ENCODE measurements around the gene GEMIN4. TPM values are rescaled to one million over a fixed set of nuclear protein-coding genes. Genes with fewer than 3 reads are reported as not detected.
"Not testable (repeated sequence)": the region's sequence is repeated elsewhere in the genome, so short reads cannot be mapped to it uniquely, and the experiment has no call there.

GEMIN4 gene
- total RNA-seq, 1 donor from 2014 or later = 8.7 TPM

DNA sequence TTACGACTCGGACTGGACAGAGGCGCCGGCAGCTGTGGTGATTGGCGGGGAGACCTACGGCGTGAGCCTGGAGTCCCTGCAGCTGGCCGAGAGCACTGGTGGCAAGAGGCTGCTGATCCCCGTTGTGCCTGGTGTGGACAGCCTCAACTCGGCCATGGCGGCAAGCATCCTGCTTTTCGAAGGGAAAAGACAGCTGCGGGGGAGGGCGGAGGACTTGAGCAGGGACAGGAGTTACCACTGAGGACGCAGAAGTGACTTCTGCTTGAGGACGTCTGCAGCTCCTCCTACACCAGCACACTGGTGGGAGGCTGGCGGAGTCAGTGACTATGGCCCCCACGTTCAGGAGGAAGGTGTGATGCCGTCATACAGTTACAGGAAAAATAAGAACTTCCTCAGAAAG lies 39.8 kb upstream of the GEMIN4 start:
- TF ChIP-seq, protein P1, sequence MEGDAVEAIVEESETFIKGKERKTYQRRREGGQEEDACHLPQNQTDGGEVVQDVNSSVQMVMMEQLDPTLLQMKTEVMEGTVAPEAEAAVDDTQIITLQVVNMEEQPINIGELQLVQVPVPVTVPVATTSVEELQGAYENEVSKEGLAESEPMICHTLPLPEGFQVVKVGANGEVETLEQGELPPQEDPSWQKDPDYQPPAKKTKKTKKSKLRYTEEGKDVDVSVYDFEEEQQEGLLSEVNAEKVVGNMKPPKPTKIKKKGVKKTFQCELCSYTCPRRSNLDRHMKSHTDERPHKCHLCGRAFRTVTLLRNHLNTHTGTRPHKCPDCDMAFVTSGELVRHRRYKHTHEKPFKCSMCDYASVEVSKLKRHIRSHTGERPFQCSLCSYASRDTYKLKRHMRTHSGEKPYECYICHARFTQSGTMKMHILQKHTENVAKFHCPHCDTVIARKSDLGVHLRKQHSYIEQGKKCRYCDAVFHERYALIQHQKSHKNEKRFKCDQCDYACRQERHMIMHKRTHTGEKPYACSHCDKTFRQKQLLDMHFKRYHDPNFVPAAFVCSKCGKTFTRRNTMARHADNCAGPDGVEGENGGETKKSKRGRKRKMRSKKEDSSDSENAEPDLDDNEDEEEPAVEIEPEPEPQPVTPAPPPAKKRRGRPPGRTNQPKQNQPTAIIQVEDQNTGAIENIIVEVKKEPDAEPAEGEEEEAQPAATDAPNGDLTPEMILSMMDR (IDR thresholded peaks at IDR 0.05; ENCODE audit: insufficient read depth, low read length, severe bottlenecking) = no peak
- FAIRE-seq = no peak
- no peak for DNase-seq (ENCODE audit: low read depth)
- Histone ChIP-seq H3K4me3 (ENCODE audit: low read depth, low read length) (no peak overlapping the region), H3K27me3 (ENCODE audit: control insufficient read depth, insufficient read depth, low read length) (no peaks in the 10 kb centered on the region), H3K36me3 (ENCODE audit: control insufficient read depth, insufficient read depth, low read length) (peaks cover 6% of the 10 kb centered on the region)

DNA sequence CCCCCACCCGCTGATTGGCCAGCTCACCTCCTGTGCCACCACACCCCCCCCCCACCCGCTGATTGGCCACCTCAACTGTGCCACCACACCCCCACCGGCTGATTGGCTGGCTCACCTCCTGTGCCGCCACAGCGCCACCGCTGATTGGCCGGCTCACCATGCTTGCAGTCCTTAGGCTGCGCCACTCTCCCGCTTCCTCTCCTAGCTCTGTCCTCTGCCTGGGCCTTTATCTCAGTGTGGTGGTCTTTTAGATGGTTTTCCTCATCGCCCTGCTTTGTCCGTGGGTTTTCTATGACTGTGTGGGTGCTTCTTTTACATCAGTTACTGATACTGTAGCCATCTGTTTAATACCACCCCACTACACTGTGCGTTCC lies 38.8 kb upstream of the GEMIN4 start:
- FAIRE-seq (peak; percentile 28), DNase-seq (ENCODE audit: low read depth) (peak; percentile 26)
- not testable (repeated sequence) for H3K4me3 ChIP-seq (ENCODE audit: low read depth, low read length); H3K36me3 ChIP-seq (ENCODE audit: control insufficient read depth, insufficient read depth, low read length); H3K27me3 ChIP-seq (ENCODE audit: control insufficient read depth, insufficient read depth, low read length)

DNA sequence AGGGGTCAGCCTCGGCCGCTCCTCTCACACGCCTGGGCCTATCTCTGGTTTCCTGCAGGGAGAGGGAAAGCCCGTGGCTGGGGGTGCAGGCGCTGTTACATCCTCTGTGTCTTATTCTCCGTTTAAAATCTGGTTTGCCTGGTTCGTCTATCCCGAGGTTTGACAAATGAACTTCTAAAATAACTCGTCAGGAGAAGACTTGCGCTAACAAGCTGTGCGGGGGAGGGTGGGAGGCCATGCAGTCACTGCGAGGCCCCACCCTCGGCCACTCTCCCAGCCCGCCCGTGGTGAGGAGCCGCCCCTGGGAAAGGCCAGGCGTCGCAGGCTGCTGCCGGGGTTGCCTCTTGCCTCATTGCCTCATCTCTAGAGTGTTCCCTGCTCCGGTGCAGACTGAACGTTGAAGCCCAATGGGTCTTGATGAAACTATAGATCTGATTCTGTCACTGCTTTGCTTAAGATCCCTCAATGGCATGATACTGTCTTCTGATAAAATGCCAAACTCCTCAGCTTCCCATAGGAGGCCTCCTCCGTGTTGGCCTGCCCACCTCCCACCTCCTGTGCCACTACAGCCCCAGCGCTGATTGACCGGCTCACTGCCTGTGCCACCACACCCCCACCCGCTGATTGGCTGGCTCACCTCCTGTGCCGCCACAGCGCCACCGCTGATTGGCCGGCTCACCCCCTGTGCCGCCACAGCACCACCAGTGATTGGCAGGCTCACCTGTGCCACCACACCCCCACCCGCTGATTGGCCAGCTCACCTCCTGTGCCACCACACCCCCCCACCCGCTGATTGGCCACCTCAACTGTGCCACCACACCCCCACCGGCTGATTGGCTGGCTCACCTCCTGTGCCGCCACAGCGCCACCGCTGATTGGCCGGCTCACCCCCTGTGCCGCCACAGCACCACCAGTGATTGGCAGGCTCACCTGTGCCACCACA lies 38.1 kb upstream of the GEMIN4 start:
- FAIRE-seq = peak; percentile 64

DNA sequence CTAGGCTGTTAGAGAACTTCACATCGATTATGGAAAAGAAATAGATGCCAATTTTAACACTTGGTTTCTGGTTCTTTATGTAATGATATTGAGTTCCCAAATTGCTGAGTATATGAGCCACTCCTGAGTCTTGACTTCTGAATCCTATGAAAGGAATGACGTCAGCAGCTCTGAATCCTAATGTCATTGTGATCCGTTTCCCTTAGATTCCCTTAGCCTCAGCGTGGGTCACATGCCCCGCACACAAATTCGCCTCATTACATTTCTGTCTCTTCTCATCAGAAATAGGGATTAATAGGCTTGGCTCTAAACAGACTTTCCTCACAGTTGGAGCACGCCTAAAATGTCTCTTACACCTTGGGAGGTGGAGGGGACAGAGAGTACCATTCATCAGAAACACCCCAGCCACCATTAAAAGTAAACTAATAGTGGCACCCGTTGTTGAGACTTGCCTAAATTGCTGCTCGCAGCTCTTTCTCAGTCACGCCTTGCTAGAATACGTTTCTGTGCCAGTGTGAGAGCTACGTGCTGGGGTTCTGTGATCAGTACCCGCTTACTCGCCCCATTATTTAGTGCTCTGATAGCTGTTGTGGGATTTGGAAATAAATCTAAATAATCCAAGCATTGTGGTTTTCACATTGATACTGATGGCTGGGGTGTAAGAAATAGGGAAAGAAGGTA lies 37.2 kb upstream of the GEMIN4 start:
- H3K27me3 ChIP-seq (ENCODE audit: control insufficient read depth, insufficient read depth, low read length) = no peaks in the 10 kb centered on the region
- TF ChIP-seq, protein P1 (IDR thresholded peaks at IDR 0.05; ENCODE audit: insufficient read depth, low read length, severe bottlenecking) = no peak
- no peak for FAIRE-seq
- DNase-seq (ENCODE audit: low read depth) = peak; percentile 58
- peaks cover 6% of the 10 kb centered on the region for H3K36me3 ChIP-seq (ENCODE audit: control insufficient read depth, insufficient read depth, low read length)
- no peak overlapping the region for H3K4me3 ChIP-seq (ENCODE audit: low read depth, low read length)

More for the DNA sequence above, 38.1 kb upstream of the GEMIN4 start:
- peak; percentile 93 for DNase-seq (ENCODE audit: low read depth)
- not testable (repeated sequence) for H3K36me3 ChIP-seq (ENCODE audit: control insufficient read depth, insufficient read depth, low read length); H3K4me3 ChIP-seq (ENCODE audit: low read depth, low read length); H3K27me3 ChIP-seq (ENCODE audit: control insufficient read depth, insufficient read depth, low read length)

DNA sequence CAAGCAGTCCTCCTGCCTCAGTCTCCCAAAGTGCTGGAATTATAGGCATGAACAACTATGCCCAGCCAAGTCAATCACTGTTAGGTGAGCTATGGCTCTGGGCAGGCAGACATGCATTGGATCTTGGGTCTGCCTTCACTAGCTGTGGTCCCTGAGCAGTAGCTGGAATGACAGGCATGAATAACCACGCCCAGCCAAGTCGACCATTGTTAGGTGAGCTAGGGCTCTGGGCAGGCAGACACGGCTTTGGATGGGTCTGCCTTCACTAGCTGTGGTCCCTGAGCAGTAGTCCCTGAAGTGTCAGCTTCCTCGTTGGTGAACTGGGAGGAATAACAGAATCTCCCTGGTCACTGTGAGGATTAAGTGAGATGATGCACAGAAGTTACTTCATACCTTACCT lies 36.5 kb upstream of the GEMIN4 start:
- TF ChIP-seq, protein P1 (IDR thresholded peaks at IDR 0.05; ENCODE audit: insufficient read depth, low read length, severe bottlenecking) = no peak
- DNase-seq (ENCODE audit: low read depth) (no peak), FAIRE-seq (no peak)
- no peaks in the 10 kb centered on the region for H3K27me3 ChIP-seq (ENCODE audit: control insufficient read depth, insufficient read depth, low read length)
- H3K36me3 ChIP-seq (ENCODE audit: control insufficient read depth, insufficient read depth, low read length) = peaks cover 6% of the 10 kb centered on the region
- H3K4me3 ChIP-seq (ENCODE audit: low read depth, low read length) = no peak overlapping the region

DNA sequence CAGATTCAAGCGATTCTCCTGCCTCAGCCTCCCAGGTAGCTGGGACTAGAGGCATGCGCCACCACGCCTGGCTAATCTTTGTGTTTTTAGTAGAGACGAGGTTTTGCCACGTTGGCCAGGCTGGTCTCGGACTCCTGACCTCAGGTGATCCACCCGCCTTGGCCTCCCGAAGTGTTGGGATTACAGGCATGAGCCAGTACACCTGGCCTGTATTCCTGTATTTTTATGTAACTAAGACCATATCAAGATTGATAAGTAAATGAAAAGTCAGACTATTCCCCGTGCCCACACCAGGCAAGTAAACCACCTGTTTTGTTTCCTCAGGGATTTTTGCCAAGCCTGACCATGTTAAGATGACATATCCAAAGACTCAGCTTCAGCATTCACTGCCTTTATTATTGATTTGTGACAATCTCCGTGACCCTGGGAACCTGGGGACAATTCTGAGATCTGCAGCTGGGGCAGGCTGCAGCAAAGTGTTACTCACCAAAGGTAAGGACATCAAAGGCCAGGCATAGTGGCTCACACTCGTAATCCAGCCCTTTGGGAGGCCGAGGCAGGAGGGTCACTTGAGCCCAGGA lies 35.7 kb upstream of the GEMIN4 start:
- peaks cover 6% of the 10 kb centered on the region for H3K36me3 ChIP-seq (ENCODE audit: control insufficient read depth, insufficient read depth, low read length)
- TF ChIP-seq, protein P1 (IDR thresholded peaks at IDR 0.05; ENCODE audit: insufficient read depth, low read length, severe bottlenecking) = no peak
- DNase-seq (ENCODE audit: low read depth) (no peak), FAIRE-seq (no peak)
- H3K27me3 ChIP-seq (ENCODE audit: control insufficient read depth, insufficient read depth, low read length) = no peaks in the 10 kb centered on the region
- H3K4me3 ChIP-seq (ENCODE audit: low read depth, low read length) = no peak overlapping the region

DNA sequence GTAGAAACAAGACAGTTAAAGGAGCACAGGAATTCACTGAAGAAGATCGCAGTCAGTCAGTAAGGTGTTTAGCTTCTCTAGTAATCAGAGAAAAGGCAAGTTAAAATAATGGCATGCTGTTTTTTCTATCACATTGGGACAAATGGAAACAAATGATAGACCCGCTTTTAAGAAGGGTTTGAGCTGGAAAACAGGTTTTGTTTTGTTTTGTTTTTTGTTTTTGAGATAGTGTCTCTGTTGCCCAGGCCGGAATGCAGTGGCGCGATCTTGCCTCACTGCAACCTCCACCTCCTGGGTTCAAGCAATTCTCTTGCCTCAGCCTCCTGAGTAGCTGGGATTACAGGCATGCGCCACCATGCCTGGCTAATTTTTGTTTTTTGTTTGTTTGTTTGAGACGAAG lies 33.8 kb upstream of the GEMIN4 start:
- not testable (repeated sequence) for DNase-seq (ENCODE audit: low read depth); H3K27me3 ChIP-seq (ENCODE audit: control insufficient read depth, insufficient read depth, low read length); H3K36me3 ChIP-seq (ENCODE audit: control insufficient read depth, insufficient read depth, low read length); H3K4me3 ChIP-seq (ENCODE audit: low read depth, low read length); FAIRE-seq
